Suprapubic skin (tissue), 4 donors: ENCODE results near the gene WFDC13. TPM values are rescaled to one million over a fixed set of nuclear protein-coding genes. Genes with fewer than 3 reads are reported as not detected.
"Not testable (repeated sequence)": the region's sequence is repeated elsewhere in the genome, so short reads cannot be mapped to it uniquely, and the experiment has no call there.

Experiments
- DNase-seq, 2 donors: peaks; one replicate each; pipeline ENCODE4 v3.0.0-alpha.2; 2019; ENCODE audit warnings: low spot score in 2 of 2
- H3K27ac ChIP-seq: fragments of 200-600 bp; sonication (generic); one replicate; pipeline ENCODE4 v1.5.1; 2019
- H3K27me3 ChIP-seq: fragments of 200-600 bp; sonication (generic); one replicate; pipeline ENCODE4 v1.5.1; 2019
- H3K36me3 ChIP-seq: fragments of 200-600 bp; sonication (generic); one replicate; pipeline ENCODE4 v1.5.1; 2019
- H3K4me1 ChIP-seq: fragments of 200-600 bp; sonication (generic); one replicate; pipeline ENCODE4 v1.5.1; 2019
- H3K4me3 ChIP-seq: fragments of 200-600 bp; sonication (generic); one replicate; pipeline ENCODE4 v1.5.1; 2019; ENCODE audit warnings: mild to moderate bottlenecking
- H3K9me3 ChIP-seq: fragments of 200-600 bp; sonication (generic); one replicate; pipeline ENCODE4 v1.5.1; 2019
- EP300 ChIP-seq: sonication (generic); formaldehyde crosslinking; IDR thresholded peaks from one replicate; pipeline ENCODE4 v1.6.1; 2017; ENCODE audit warnings: antibody characterized with exemption
- POLR2A ChIP-seq, 2 donors: fragments of 450-650 bp; IDR thresholded peaks; one replicate each; pipeline ENCODE4 v1.6.1; 2017; ENCODE audit warnings: antibody characterized with exemption in 2 of 2, mild to moderate bottlenecking in 2 of 2, moderate library complexity in 2 of 2
- POLR2AphosphoS5 ChIP-seq, 3 donors: sonication (generic); formaldehyde crosslinking; IDR thresholded peaks; one replicate each; pipeline ENCODE4 v1.6.1; 2017; ENCODE audit warnings: antibody characterized with exemption in 3 of 3
- WGBS: methylation state at CpG from one replicate; pipeline ENCODE4 v1.1.5; 2018; 5-methylcytosine and 5-hydroxymethylcytosine counted together
- total RNA-seq, 4 donors: library from RNA; depleted of rRNA; stranded (reverse); fragments of >200 nt; gene quantifications; one replicate each; pipeline ENCODE4 v1.1.0, GENCODE V29; 2016
- TF ChIP-seq, protein P1 (sequence below), 2 donors: fragments of 200-600 bp in 1 of 2; fragments of 450-650 bp in 1 of 2; sonication (generic) in 1 of 2; IDR thresholded peaks; one replicate each; pipeline ENCODE4 v1.5.1; 2016 to 2019; ENCODE audit warnings: antibody characterized with exemption in 2 of 2, mild to moderate bottlenecking in 1 of 2, moderate library complexity in 1 of 2

The WFDC13 gene
- total RNA-seq = not detected

GRCh38 chr20:45701873-45702272 is at the start of gene WFDC13:
Gene WFDC13, plus strand, starts transcription at chr20:45702038. Its CDS starts 86 bp downstream, at chr20:45702124.
- WGBS = 63% methylated on average over 4 of the region's 4 CpGs
- TF ChIP-seq, protein P1, sequence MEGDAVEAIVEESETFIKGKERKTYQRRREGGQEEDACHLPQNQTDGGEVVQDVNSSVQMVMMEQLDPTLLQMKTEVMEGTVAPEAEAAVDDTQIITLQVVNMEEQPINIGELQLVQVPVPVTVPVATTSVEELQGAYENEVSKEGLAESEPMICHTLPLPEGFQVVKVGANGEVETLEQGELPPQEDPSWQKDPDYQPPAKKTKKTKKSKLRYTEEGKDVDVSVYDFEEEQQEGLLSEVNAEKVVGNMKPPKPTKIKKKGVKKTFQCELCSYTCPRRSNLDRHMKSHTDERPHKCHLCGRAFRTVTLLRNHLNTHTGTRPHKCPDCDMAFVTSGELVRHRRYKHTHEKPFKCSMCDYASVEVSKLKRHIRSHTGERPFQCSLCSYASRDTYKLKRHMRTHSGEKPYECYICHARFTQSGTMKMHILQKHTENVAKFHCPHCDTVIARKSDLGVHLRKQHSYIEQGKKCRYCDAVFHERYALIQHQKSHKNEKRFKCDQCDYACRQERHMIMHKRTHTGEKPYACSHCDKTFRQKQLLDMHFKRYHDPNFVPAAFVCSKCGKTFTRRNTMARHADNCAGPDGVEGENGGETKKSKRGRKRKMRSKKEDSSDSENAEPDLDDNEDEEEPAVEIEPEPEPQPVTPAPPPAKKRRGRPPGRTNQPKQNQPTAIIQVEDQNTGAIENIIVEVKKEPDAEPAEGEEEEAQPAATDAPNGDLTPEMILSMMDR (IDR thresholded peaks at IDR 0.05) = no peak
- TF ChIP-seq POLR2A (IDR thresholded peaks at IDR 0.05) = no peak
- no peak for TF ChIP-seq EP300
- H3K36me3 ChIP-seq = no peaks in the 10 kb centered on the region
- H3K27me3 ChIP-seq = no peaks in the 10 kb centered on the region
- no peak for DNase-seq
- H3K9me3 ChIP-seq = no peaks in the 10 kb centered on the region
- no peaks in the 10 kb centered on the region for H3K4me1 ChIP-seq
- H3K4me3 ChIP-seq = no peak within 1 kb of the TSS
- no peak within 1 kb of the TSS for H3K27ac ChIP-seq

DNA sequence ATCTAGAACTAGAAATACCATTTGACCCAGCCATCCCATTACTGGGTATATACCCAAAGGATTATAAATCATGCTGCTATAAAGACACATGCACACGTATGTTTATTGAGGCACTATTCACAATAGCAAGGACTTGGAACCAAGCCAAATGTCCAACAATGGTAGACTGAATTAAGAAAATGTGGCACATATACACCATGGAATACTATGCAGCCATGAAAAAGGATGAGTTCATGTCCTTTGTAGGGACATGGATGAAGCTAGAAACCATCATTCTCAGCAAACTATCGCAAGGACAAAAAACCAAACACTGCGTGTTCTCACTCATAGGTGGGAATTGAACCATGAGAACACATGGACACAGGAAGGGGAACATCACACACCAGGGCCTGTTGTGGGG is 44.8 kb upstream of the WFDC13 start:
- H3K4me1 ChIP-seq, H3K36me3 ChIP-seq, H3K27me3 ChIP-seq, H3K27ac ChIP-seq, H3K4me3 ChIP-seq, DNase-seq, H3K9me3 ChIP-seq: not testable (repeated sequence)
- WGBS = 94% methylated on average over 2 of the region's 3 CpGs

GRCh38 chr20:45670139-45670538 is 31.7 kb upstream of the WFDC13 start, which contains the start of gene WFDC11:
Gene WFDC11, minus strand, starts transcription at chr20:45670239. Its CDS starts 19,639 bp downstream, at chr20:45650600.
- Histone ChIP-seq H3K9me3 (no peaks in the 10 kb centered on the region), H3K27ac (no peak within 1 kb of the TSS), H3K4me3 (no peak within 1 kb of the TSS), H3K27me3 (peaks cover 6% of the 10 kb centered on the region), H3K4me1 (no peaks in the 10 kb centered on the region), H3K36me3 (no peaks in the 10 kb centered on the region)
- DNase-seq = no peak
- 86% methylated on average over 1 of the region's 1 CpG for WGBS
- no peak for TF ChIP-seq POLR2A (IDR thresholded peaks at IDR 0.05)
- TF ChIP-seq POLR2AphosphoS5 (IDR thresholded peaks at IDR 0.05) = no peak
- no peak for TF ChIP-seq EP300
- TF ChIP-seq, protein P1 (IDR thresholded peaks at IDR 0.05) = no peak

DNA sequence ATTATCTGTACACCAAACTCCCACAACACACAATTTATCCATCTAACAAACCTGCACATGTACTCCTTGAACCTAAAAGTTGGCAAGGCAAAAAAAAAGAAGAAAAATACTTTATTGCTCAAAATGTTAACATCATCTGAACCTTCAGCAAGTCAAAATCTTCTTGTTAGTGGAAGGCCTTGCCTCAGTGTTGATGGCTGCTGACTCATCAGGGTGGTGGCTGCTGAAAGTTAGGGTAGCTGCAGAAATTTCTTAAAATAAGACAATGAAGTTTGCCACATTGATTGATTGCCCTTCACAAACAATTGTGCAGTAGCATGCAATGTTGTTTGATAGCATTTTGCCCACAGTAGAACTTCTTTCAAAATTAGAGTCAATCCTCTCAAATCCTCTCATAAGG is 29.1 kb upstream of the WFDC13 start:
- H3K27ac ChIP-seq = no peak overlapping the region
- TF ChIP-seq, protein P1 (IDR thresholded peaks at IDR 0.05) = no peak
- TF ChIP-seq POLR2A (IDR thresholded peaks at IDR 0.05) (no peak), EP300 (no peak), POLR2AphosphoS5 (IDR thresholded peaks at IDR 0.05) (no peak)
- no peak for DNase-seq
- H3K36me3 ChIP-seq = no peaks in the 10 kb centered on the region
- H3K4me1 ChIP-seq = no peaks in the 10 kb centered on the region
- H3K27me3 ChIP-seq = peaks cover 3% of the 10 kb centered on the region
- H3K9me3 ChIP-seq = peaks cover 2% of the 10 kb centered on the region
- no peak overlapping the region for H3K4me3 ChIP-seq

DNA sequence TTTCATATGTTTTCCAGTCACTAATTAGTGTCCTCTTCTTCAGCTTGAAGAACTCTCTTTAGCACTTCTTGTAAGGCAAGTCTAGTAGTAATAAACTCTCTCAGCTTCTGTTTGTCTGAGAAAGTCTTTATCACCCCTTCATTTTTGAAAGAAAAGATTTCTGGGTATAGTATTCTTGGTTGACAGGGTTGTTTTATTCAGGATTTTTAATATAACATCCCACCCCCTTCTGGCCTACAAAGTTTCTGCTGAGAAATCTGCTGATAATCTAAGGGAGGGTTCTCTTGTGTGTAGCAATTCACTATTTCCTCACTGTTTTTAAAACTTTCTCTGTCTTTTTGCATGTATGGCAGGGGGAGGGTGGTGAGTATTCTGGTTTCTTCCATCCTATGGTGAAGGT is 22.2 kb upstream of the WFDC13 start:
- no peak for DNase-seq
- no peaks in the 10 kb centered on the region for H3K36me3 ChIP-seq
- H3K4me3 ChIP-seq = no peak overlapping the region
- TF ChIP-seq, protein P1 (IDR thresholded peaks at IDR 0.05) = no peak
- TF ChIP-seq EP300 (no peak), POLR2AphosphoS5 (IDR thresholded peaks at IDR 0.05) (no peak), POLR2A (IDR thresholded peaks at IDR 0.05) (no peak)
- no peaks in the 10 kb centered on the region for H3K4me1 ChIP-seq
- H3K9me3 ChIP-seq = peaks cover 26% of the 10 kb centered on the region
- no peak overlapping the region for H3K27ac ChIP-seq
- H3K27me3 ChIP-seq = peaks cover 13% of the 10 kb centered on the region

DNA sequence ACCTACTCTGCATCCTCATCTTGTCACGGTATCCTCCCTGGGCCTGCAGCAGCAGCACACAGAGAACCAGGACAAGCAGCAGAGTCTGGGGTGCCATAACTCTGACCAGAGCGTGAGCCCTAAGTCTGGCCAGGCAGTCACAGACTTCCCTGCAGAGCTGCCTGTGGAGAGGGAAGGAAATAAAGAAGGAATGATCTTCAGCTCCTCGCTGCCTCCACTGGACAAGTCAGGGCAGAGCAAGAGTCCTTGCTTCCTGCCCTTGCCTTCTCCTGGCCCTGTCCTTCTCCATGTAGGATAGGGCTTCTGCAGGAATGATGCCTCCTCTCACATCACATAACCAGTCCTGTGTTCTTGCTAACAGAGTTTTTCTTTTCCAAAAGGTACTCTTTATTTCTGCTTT is 15.9 kb upstream of the WFDC13 start:
- Histone ChIP-seq H3K36me3 (no peaks in the 10 kb centered on the region), H3K4me1 (no peaks in the 10 kb centered on the region), H3K9me3 (no peaks in the 10 kb centered on the region), H3K27me3 (peaks cover 11% of the 10 kb centered on the region), H3K4me3 (no peak overlapping the region), H3K27ac (no peak overlapping the region)
- 40% methylated on average over 3 of the region's 3 CpGs for WGBS
- TF ChIP-seq POLR2AphosphoS5 (IDR thresholded peaks at IDR 0.05) (no peak), EP300 (no peak), POLR2A (IDR thresholded peaks at IDR 0.05) (no peak)
- TF ChIP-seq, protein P1 (IDR thresholded peaks at IDR 0.05) = no peak
- DNase-seq = no peak

GRCh38 chr20:45693346-45693745 is 8.5 kb upstream of the WFDC13 start:
- H3K9me3 ChIP-seq, H3K36me3 ChIP-seq, H3K27ac ChIP-seq, H3K27me3 ChIP-seq, H3K4me3 ChIP-seq, H3K4me1 ChIP-seq, DNase-seq: not testable (repeated sequence)
- WGBS = 89% methylated on average over 10 of the region's 12 CpGs
